Heart left ventricle (tissue), 16 donors: ENCODE results near the gene ADCY5. TPM values are rescaled to one million over a fixed set of nuclear protein-coding genes. Genes with fewer than 3 reads are reported as not detected.

ENCODE experiments used
- ATAC-seq, 4 donors: fragments of 200-7000 bp; cut with Tn5 transposase; one replicate each; pipeline ENCODE4 v1.9.1; 2020 to 2022; ENCODE audit warnings: moderate library complexity in 4 of 4, mild to moderate bottlenecking in 3 of 4, moderate number of reproducible peaks in 1 of 4
- DNase-seq, 5 donors: peaks; one replicate each; pipeline ENCODE4 v3.0.0-alpha.2; 2020
- H3K27ac ChIP-seq, 12 donors: fragments of 200-600 bp; sonication (generic) in 4 of 12; one replicate each; pipeline versions ENCODE4 v1.5.0 to v1.8.0; 2016 to 2022; ENCODE audit warnings: mild to moderate bottlenecking in 2 of 12
- H3K27me3 ChIP-seq, 9 donors: fragments of 200-600 bp; sonication (generic) in 2 of 9; one replicate each; pipeline versions ENCODE4 v1.5.1 to v1.8.0; 2016 to 2022; ENCODE audit warnings: mild to moderate bottlenecking in 3 of 9
- H3K36me3 ChIP-seq, 9 donors: fragments of 200-600 bp; sonication (generic) in 2 of 9; one replicate each; pipeline versions ENCODE4 v1.5.0 to v1.8.0; 2018 to 2022; ENCODE audit warnings: mild to moderate bottlenecking in 2 of 9
- H3K4me1 ChIP-seq, 12 donors: fragments of 200-600 bp; sonication (generic) in 4 of 12; one replicate each; pipeline versions ENCODE4 v1.5.0 to v1.8.0; 2016 to 2022; ENCODE audit warnings: mild to moderate bottlenecking in 3 of 12
- H3K4me3 ChIP-seq, 12 donors: fragments of 200-600 bp; sonication (generic) in 4 of 12; one replicate each; pipeline versions ENCODE4 v1.5.0 to v1.8.0; 2017 to 2022; ENCODE audit warnings: mild to moderate bottlenecking in 9 of 12, moderate library complexity in 4 of 12
- H3K9me3 ChIP-seq, 12 donors: fragments of 200-600 bp; sonication (generic) in 4 of 12; one replicate each; pipeline versions ENCODE4 v1.5.0 to v1.8.0; 2016 to 2022; ENCODE audit warnings: mild to moderate bottlenecking in 1 of 12
- CTCF ChIP-seq, 12 donors: fragments of 200-600 bp; sonication (generic) in 4 of 12; IDR thresholded peaks; one replicate each; pipeline versions ENCODE4 v1.5.0 to v1.8.0; 2018 to 2022; ENCODE audit warnings: antibody characterized with exemption in 12 of 12, mild to moderate bottlenecking in 5 of 12
- POLR2A ChIP-seq, 2 donors: fragments of 450-650 bp; IDR thresholded peaks; one replicate each; pipeline ENCODE4 v1.6.1; 2017; ENCODE audit warnings: antibody characterized with exemption in 2 of 2, mild to moderate bottlenecking in 2 of 2, moderate library complexity in 2 of 2
- WGBS, 4 donors: extraction: QIAGEN DNeasy Blood & Tissue Kit in 2 of 4; methylation state at CpG; one replicate each; pipeline versions ENCODE4 v1.1.5 to v1.1.7; 2013 to 2018; 5-methylcytosine and 5-hydroxymethylcytosine counted together
- intact Hi-C, 10 donors: fragments of 100-400 bp; cut with DNase I; formaldehyde crosslinking; loops; one replicate each; pipeline versions ENCODE4 v1.11.1 to v1.14.2; 2022
- polyA plus RNA-seq, 2 donors: library from polyadenylated mRNA; stranded (reverse); fragments of 200-250 nt; gene quantifications; one replicate each; pipeline ENCODE4 v1.2.3, GENCODE V29; 2013
- total RNA-seq, 9 donors: library from RNA; depleted of rRNA in 2 of 9; stranded (reverse); fragments of >200 nt in 2 of 9; fragmentation: NEBNext Ultra II Directional in 3 of 9; extraction: Animal tissue kit (Norgen Biotek cat#: 25700) in 3 of 9; gene quantifications; one replicate each; pipeline versions ENCODE4 v1.1.0 to v1.2.4, GENCODE V29; 2016 to 2023
- donor health status: ischemic (EF 13 %, LVEDD 7.1; RV severe dilation, severe dysfunction).
- donor health status: healthy with polysubstance abuse.
- donor health status: DM: no; HTN: yes; CAD: no.
- donor health status: DM: no; HTN: no; CAD: no.
- donor health status: ischemic (EF 25% LVEDD 6.9; RV normal size, moderate dysfunction).
- donor health status: ischemic (EF 25% LVEDD 5.7; RV mildly dilated, moderate dysfunction).
- donor health status: healthy.
- donor health status: DM: yes; HTN: yes; CAD: no.
- donor health status: ischemic (EF 35%, LVEDD 5.7; RV mildly dilated, moderate dysfunction).
- donor health status: nonischemic (EF 11% LVEDD 7.7; RV severe dilation, severe dysfunction).
- donor health status: DM: yes; HTN: yes; CAD: no.
- donor health status: PGD.
- donor health status: ischemic (EF 29% LVEDD 5.4; RV normal size, mild dysfunction).
- donor health status: nonischemic (EF 23%, LVEDD 6.1; RV moderate dilation, normal function).

ADCY5 gene
- total and polyA plus RNA-seq, 11 donors: 78.5 to 276 (median 167) TPM

- TF ChIP-seq POLR2A (IDR thresholded peaks at IDR 0.05) (no peak), CTCF (IDR thresholded peaks at IDR 0.05) (no peak)
- Histone ChIP-seq H3K27me3 (no peaks in the 10 kb centered on the region), H3K4me3 (no peak overlapping the region), H3K9me3 (no peaks in the 10 kb centered on the region), H3K36me3 (no peaks in the 10 kb centered on the region), H3K4me1 (no peaks in the 10 kb centered on the region), H3K27ac (no peak overlapping the region)
- DNase-seq: no peak
- intact Hi-C loops: loop anchor here in 1 of 10 donors (5.0 kb wide), 1 partner anchor 33 kb away; the partner anchor contains the start of gene ADCY5
- 78 to 84% (median 80%) methylated on average over 4 of the region's 4 CpGs for WGBS, 4 donors
- ATAC-seq: no peak
These were observed 31.5 kb upstream of the ADCY5 start for GRCh38 chr3:123480428-123480827.

GRCh38 chr3:123479891-123480290, 31.0 kb upstream of the ADCY5 start:
- ATAC-seq: no peak
- Histone ChIP-seq H3K4me3 (no peak overlapping the region), H3K27me3 (no peaks in the 10 kb centered on the region), H3K27ac (no peak overlapping the region), H3K36me3 (no peaks in the 10 kb centered on the region), H3K9me3 (no peaks in the 10 kb centered on the region), H3K4me1 (no peaks in the 10 kb centered on the region)
- no peak for DNase-seq
- WGBS, 4 donors: 94 to 96% (median 96%) methylated on average over 10 of the region's 10 CpGs
- TF ChIP-seq CTCF (IDR thresholded peaks at IDR 0.05): no peak
- no peak for TF ChIP-seq POLR2A (IDR thresholded peaks at IDR 0.05)
- intact Hi-C loops: loop anchor here in 1 of 10 donors (5.0 kb wide), 1 partner anchor 33 kb away; the partner anchor contains the start of gene ADCY5

GRCh38 chr3:123478314-123478713, 29.4 kb upstream of the ADCY5 start:
- intact Hi-C loops: no loop called here
- Histone ChIP-seq H3K27me3 (no peaks in the 10 kb centered on the region), H3K4me3 (no peak overlapping the region), H3K9me3 (no peaks in the 10 kb centered on the region), H3K4me1 (no peaks in the 10 kb centered on the region), H3K27ac (no peak overlapping the region), H3K36me3 (no peaks in the 10 kb centered on the region)
- no peak for DNase-seq
- TF ChIP-seq CTCF (IDR thresholded peaks at IDR 0.05) (no peak), POLR2A (IDR thresholded peaks at IDR 0.05) (no peak)
- no peak for ATAC-seq
- WGBS, 4 donors: 21 to 52% (median 43%) methylated on average over 2 of the region's 2 CpGs

GRCh38 chr3:123476967-123477750, 28.3 kb upstream of the ADCY5 start:
- no peak for DNase-seq
- intact Hi-C loops: no loop called here
- H3K4me1 ChIP-seq: no peaks in the 10 kb centered on the region
- no peaks in the 10 kb centered on the region for H3K9me3 ChIP-seq
- no peak overlapping the region for H3K27ac ChIP-seq
- WGBS, 4 donors: 66 to 76% (median 70%) methylated on average over 15 of the region's 15 CpGs
- ATAC-seq: peak in 1 of 4 donors; percentile 23
- no peaks in the 10 kb centered on the region for H3K27me3 ChIP-seq
- H3K36me3 ChIP-seq: no peaks in the 10 kb centered on the region
- no peak for TF ChIP-seq POLR2A (IDR thresholded peaks at IDR 0.05)
- no peak for TF ChIP-seq CTCF (IDR thresholded peaks at IDR 0.05)
- H3K4me3 ChIP-seq: no peak overlapping the region
